IMR-90 (cell line): ENCODE measurements around the gene PARVG. TPM values are rescaled to one million over a fixed set of nuclear protein-coding genes. Genes with fewer than 3 reads are reported as not detected.
"Not testable (repeated sequence)": the region's sequence is repeated elsewhere in the genome, so short reads cannot be mapped to it uniquely, and the experiment has no call there.

ENCODE experiments used
- ATAC-seq: fragments of 200-7000 bp; cut with Tn5 transposase; 2 replicates; pipeline ENCODE4 v1.9.1; 2020; ENCODE audit warnings: low read depth, mild to moderate bottlenecking, moderate library complexity
- BruUV-seq: library from RNA; stranded (reverse); fragments of 400-500 nt; replicated peaks from 2 replicates; lab custom pipeline; 2021; lab: Mats Ljungman, UMichigan
- CTCF ChIA-PET: fragments of 300-600 bp; formaldehyde crosslinking; extraction: SDS; loops from one replicate; lab custom pipeline; 2021; ENCODE audit warnings: antibody characterized with exemption; lab: Yijun Ruan, JAX
- POLR2A ChIA-PET: fragments of 300-600 bp; sonication (Branson Sonifier 250); formaldehyde crosslinking; loops from one replicate; lab custom pipeline; 2022; ENCODE audit warnings: antibody characterized with exemption; ENCODE audit not compliant: unreplicated experiment; lab: Charles Lee
- DNase-seq: peaks from one replicate; pipeline ENCODE4 v3.0.0; 2013
- H2AFZ ChIP-seq: replicated peaks from 2 replicates; pipeline ENCODE3; 2013; ENCODE audit warnings: low read length, mild to moderate bottlenecking; ENCODE audit not compliant: poor library complexity
- H2AK5ac ChIP-seq: 2 replicates; pipeline ENCODE4 v1.6.1; 2013; ENCODE audit warnings: low read depth, low read length, inconsistent platforms
- H2AK9ac ChIP-seq: replicated peaks from 2 replicates; pipeline ENCODE3; 2013; ENCODE audit warnings: mild to moderate bottlenecking, low read depth, low read length, moderate library complexity; ENCODE audit not compliant: poor library complexity
- H2BK120ac ChIP-seq: 2 replicates; pipeline ENCODE4 v1.6.1; 2013; ENCODE audit warnings: low read depth, low read length, inconsistent platforms
- H2BK15ac ChIP-seq: 3 replicates; pipeline ENCODE4 v1.6.1; 2013; ENCODE audit warnings: low read depth, low read length, inconsistent platforms
- H2BK20ac ChIP-seq: 2 replicates; pipeline ENCODE4 v1.6.1; 2013; ENCODE audit warnings: low read depth, mild to moderate bottlenecking, inconsistent platforms, low read length, moderate library complexity
- H2BK5ac ChIP-seq: 2 replicates; pipeline ENCODE4 v1.6.1; 2013; ENCODE audit warnings: mild to moderate bottlenecking, low read depth, low read length, inconsistent platforms; ENCODE audit not compliant: poor library complexity, severe bottlenecking
- H3K14ac ChIP-seq: replicated peaks from 2 replicates; pipeline ENCODE4 v1.6.1; 2013; ENCODE audit warnings: low read depth, low read length, inconsistent platforms
- H3K18ac ChIP-seq: 2 replicates; pipeline ENCODE4 v1.6.1; 2013; ENCODE audit warnings: low read depth, low read length, control low read depth
- H3K23ac ChIP-seq: 2 replicates; pipeline ENCODE4 v1.6.1; 2013; ENCODE audit warnings: low read depth, low read length, inconsistent platforms
- H3K27ac ChIP-seq: 2 replicates; pipeline ENCODE4 v1.5.1; 2013; ENCODE audit warnings: mild to moderate bottlenecking, control low read depth, low read length; ENCODE audit not compliant: insufficient read depth
- H3K27me3 ChIP-seq: 2 replicates; pipeline ENCODE4 v1.6.1; 2013; ENCODE audit warnings: low read length; ENCODE audit not compliant: control insufficient read depth, insufficient read depth
- H3K36me3 ChIP-seq: 2 replicates; pipeline ENCODE4 v1.6.1; 2013; ENCODE audit warnings: low read length, mixed read lengths; ENCODE audit not compliant: control insufficient read depth, insufficient read depth
- H3K4ac ChIP-seq: 2 replicates; pipeline ENCODE4 v1.6.1; 2013; ENCODE audit warnings: low read depth, low read length, inconsistent platforms
- H3K4me1 ChIP-seq: 2 replicates; pipeline ENCODE4 v1.6.1; 2013; ENCODE audit warnings: low read length, mixed read lengths; ENCODE audit not compliant: control insufficient read depth, insufficient read depth
- H3K4me2 ChIP-seq: 2 replicates; pipeline ENCODE4 v1.6.1; 2013; ENCODE audit warnings: low read depth, mild to moderate bottlenecking, control low read depth, low read length, moderate library complexity
- H3K4me3 ChIP-seq: 2 replicates; pipeline ENCODE4 v1.5.1; 2013; ENCODE audit warnings: low read depth, mild to moderate bottlenecking, control low read depth, low read length, moderate library complexity; ENCODE audit not compliant: insufficient read depth
- H3K56ac ChIP-seq: 2 replicates; pipeline ENCODE4 v1.6.1; 2013; ENCODE audit warnings: low read length, inconsistent platforms; ENCODE audit not compliant: insufficient read depth; ENCODE audit errors: extremely low read depth
- H3K79me1 ChIP-seq, 2 experiments: 2 replicates each; pipeline ENCODE4 v1.6.1; 2013; ENCODE audit warnings: low read length in 2 of 2, inconsistent platforms in 1 of 2, low read depth in 1 of 2
- H3K9ac ChIP-seq: 2 replicates; pipeline ENCODE4 v1.6.1; 2013; ENCODE audit warnings: low read depth, low read length, control low read depth
- H3K9me1 ChIP-seq: 2 replicates; pipeline ENCODE4 v1.6.1; 2013; ENCODE audit warnings: low read length, inconsistent platforms; ENCODE audit not compliant: insufficient read depth
- H3K9me3 ChIP-seq: 2 replicates; pipeline ENCODE4 v1.6.1; 2013; ENCODE audit warnings: low read length; ENCODE audit not compliant: control insufficient read depth, insufficient read depth
- H4K20me1 ChIP-seq: 2 replicates; pipeline ENCODE4 v1.6.1; 2013; ENCODE audit warnings: low read length, inconsistent platforms; ENCODE audit not compliant: insufficient read depth
- H4K5ac ChIP-seq: 2 replicates; pipeline ENCODE4 v1.6.1; 2013; ENCODE audit warnings: mild to moderate bottlenecking, low read depth, low read length, control low read depth
- H4K8ac ChIP-seq, 2 experiments: 2 replicates each; pipeline ENCODE4 v1.6.1; 2013; ENCODE audit warnings: low read depth in 2 of 2, low read length in 2 of 2, control low read depth in 1 of 2, inconsistent platforms in 1 of 2
- H4K91ac ChIP-seq: 2 replicates; pipeline ENCODE4 v1.6.1; 2013; ENCODE audit warnings: low read depth, low read length, inconsistent platforms; ENCODE audit not compliant: insufficient read depth
- BHLHE40 ChIP-seq: fragments of 150-350 bp; IDR thresholded peaks from 2 replicates; pipeline ENCODE4 v1.6.1; 2016; ENCODE audit warnings: mild to moderate bottlenecking, low read depth, low read length
- CEBPB ChIP-seq: IDR thresholded peaks from 2 replicates; pipeline ENCODE4 v1.6.1; 2012; ENCODE audit warnings: low read depth, low read length, improper control_type of control experiment
- CHD1 ChIP-seq: IDR thresholded peaks from 2 replicates; pipeline ENCODE4 v1.6.1; 2012; ENCODE audit warnings: low read depth, low read length, improper control_type of control experiment
- CTCF ChIP-seq: conservative IDR thresholded peaks from 2 replicates; pipeline ENCODE4 v1.5.1; 2012; ENCODE audit warnings: mild to moderate bottlenecking, low read depth, low read length, improper control_type of control experiment
- FOS ChIP-seq: fragments of 150-350 bp; IDR thresholded peaks from 2 replicates; pipeline ENCODE4 v1.6.1; 2016; ENCODE audit warnings: low read depth, low read length
- NFE2L2 ChIP-seq: fragments of 150-350 bp; IDR thresholded peaks from 2 replicates; pipeline ENCODE4 v1.6.1; 2016; ENCODE audit warnings: low read depth, mild to moderate bottlenecking, low read length
- RAD21 ChIP-seq: IDR thresholded peaks from 2 replicates; pipeline ENCODE4 v1.6.1; 2012; ENCODE audit warnings: low read length, improper control_type of control experiment
- SMC3 ChIP-seq: fragments of 150-350 bp; IDR thresholded peaks from 2 replicates; pipeline ENCODE4 v1.6.1; 2016; ENCODE audit warnings: low read depth, mild to moderate bottlenecking, antibody characterized with exemption, low read length, moderate library complexity
- WGBS, 2 experiments: methylation state at CpG; one replicate each; pipeline versions ENCODE4 v1.1.5 to v1.1.7; 2013; ENCODE audit warnings: missing lambda C conversion rate in 2 of 2; ENCODE audit not compliant: insufficient read length in 1 of 2; ENCODE audit errors: extremely low coverage in 2 of 2; 5-methylcytosine and 5-hydroxymethylcytosine counted together
- dilution Hi-C: fragments of 300-500 bp; cut with HindIII; formaldehyde crosslinking; loops from one replicate; pipeline ENCODE4 v1.14.3; 2018; ENCODE audit warnings: low sequenced_read_pairs; ENCODE audit not compliant: unreplicated experiment
- in situ Hi-C: fragments of 300-500 bp; cut with MboI; formaldehyde crosslinking; loops from 3 replicates; pipeline ENCODE4 v1.14.3; 2019; ENCODE audit warnings: low sequenced_read_pairs, inconsistent platforms, mixed read lengths
- intact Hi-C: fragments of 100-400 bp; cut with micrococcal nuclease; formaldehyde crosslinking; loops from 2 replicates; pipeline ENCODE4 v1.10.0; 2022
- polyA plus RNA-seq, 3 experiments: library from polyadenylated mRNA; depleted of rRNA; stranded (reverse); fragments of >200 nt; gene quantifications; 2 replicates each; pipeline ENCODE4 v1.2.3, GENCODE V29; 2012; ENCODE audit warnings: low replicate concordance in 1 of 3
- total RNA-seq: library from RNA; depleted of rRNA; stranded (reverse); fragments of >200 nt; gene quantifications from 2 replicates; pipeline ENCODE4 v1.2.3, GENCODE V29; 2012

PARVG gene
- total and polyA plus RNA-seq, 2 of the 4 experiments (the other 2 are of a cell fraction), result not detected

GRCh38 chr22:44237290-44237689, 56.6 kb downstream of the PARVG start:
- Histone ChIP-seq H2BK20ac (no peak overlapping the region), H2BK120ac (no peak overlapping the region)
- dilution Hi-C loops, result no loop called here

GRCh38 chr22:44241121-44241520, 60.4 kb downstream of the PARVG start:
- H3K4me3 ChIP-seq, H3K9ac ChIP-seq, in situ Hi-C loops, DNase-seq, dilution Hi-C loops, H2AFZ ChIP-seq, H3K18ac ChIP-seq, H3K4ac ChIP-seq, H2BK120ac ChIP-seq, H3K4me1 ChIP-seq, POLR2A ChIA-PET, H3K9me3 ChIP-seq, H3K56ac ChIP-seq, H2AK5ac ChIP-seq, H3K36me3 ChIP-seq, H3K27me3 ChIP-seq, H4K91ac ChIP-seq, H4K8ac ChIP-seq, H3K4me2 ChIP-seq, intact Hi-C loops, H3K9me1 ChIP-seq, H3K23ac ChIP-seq, H3K27ac ChIP-seq, H4K5ac ChIP-seq, ATAC-seq, H3K79me1 ChIP-seq, H2BK15ac ChIP-seq, BruUV-seq, H2BK20ac ChIP-seq, H3K14ac ChIP-seq, H4K20me1 ChIP-seq, H2AK9ac ChIP-seq, H2BK5ac ChIP-seq: not testable (repeated sequence)
- CTCF ChIA-PET, result interaction anchor here (0.6 kb wide), 1 partner anchor 43 kb away, joined by 4 read pairs; no protein-coding TSS in a partner anchor
- no CpG with 5 or more reads among the region's 3 CpGs for WGBS, 2 experiments

More at GRCh38 chr22:44237290-44237689, 56.6 kb downstream of the PARVG start:
- Histone ChIP-seq H2AFZ (no peak overlapping the region), H3K23ac (no peak overlapping the region), H3K9me1 (no peaks in the 10 kb centered on the region), H3K4ac (no peak overlapping the region), H3K27ac (no peak overlapping the region), H3K9me3 (no peaks in the 10 kb centered on the region), H2AK9ac (no peak overlapping the region), H2BK5ac (no peak overlapping the region), H3K36me3 (no peaks in the 10 kb centered on the region), H4K8ac (no peak overlapping the region), H3K18ac (no peak overlapping the region), H3K79me1 (no peaks in the 10 kb centered on the region), H4K5ac (no peak overlapping the region), H3K4me1 (no peaks in the 10 kb centered on the region), H4K20me1 (no peaks in the 10 kb centered on the region), H3K4me2 (no peak overlapping the region), H3K27me3 (no peaks in the 10 kb centered on the region; the same call in none of the 2 replicates), H2BK15ac (no peak overlapping the region), H3K9ac (no peak overlapping the region), H3K4me3 (no peak overlapping the region), H4K91ac (no peak overlapping the region), H2AK5ac (no peak overlapping the region), H3K14ac (no peak overlapping the region), H3K56ac (no peak overlapping the region)
- intact Hi-C loops, result no loop called here
- BruUV-seq, result no TSS peak
- in situ Hi-C loops, result no loop called here
- ChIA-PET POLR2A (no interaction called here), CTCF (no interaction called here)
- DNase-seq (no peak), ATAC-seq (no peak)
- TF ChIP-seq BHLHE40, result no peak
- TF ChIP-seq CHD1, result no peak
- TF ChIP-seq RAD21, result no peak
- no peak for TF ChIP-seq CEBPB
- no peak for TF ChIP-seq CTCF
- TF ChIP-seq SMC3, result no peak
- no peak for TF ChIP-seq NFE2L2
- TF ChIP-seq FOS, result no peak
